ENCODE results near the gene CFAP70. TPM values are rescaled to one million over a fixed set of nuclear protein-coding genes. Genes with fewer than 3 reads are reported as not detected.

Gene CFAP70
- total RNA-seq, 1 experiment from 2014 or later, result 1.5 TPM

GRCh38 chr10:73218431-73219191 lies 140.1 kb downstream of the CFAP70 start:
- intact Hi-C loops (cut with micrococcal nuclease), result no loop called here
- CTCF ChIA-PET, result no interaction called here

GRCh38 chr10:73217628-73218027 lies 141.0 kb downstream of the CFAP70 start:
- no peak overlapping the region for H3K4me3 Mint-ChIP-seq (ENCODE audit: unreplicated experiment)
- ChIA-PET POLR2A (no interaction called here), CTCF (interaction anchor here (0.7 kb wide), 1 partner anchor 70 kb away, joined by 4 read pairs; no protein-coding TSS in a partner anchor)
- DNase-seq (ENCODE audit: unreplicated experiment), result no peak
- H3K27ac Mint-ChIP-seq (ENCODE audit: low read depth, unreplicated experiment), result no peak overlapping the region
- peaks cover 24% of the 10 kb centered on the region for H3K36me3 Mint-ChIP-seq (ENCODE audit: insufficient read depth, unreplicated experiment)
- H3K9me3 Mint-ChIP-seq (ENCODE audit: unreplicated experiment), result no peaks in the 10 kb centered on the region
- intact Hi-C loops (cut with micrococcal nuclease), result no loop called here
- H3K27me3 Mint-ChIP-seq (ENCODE audit: insufficient read depth, unreplicated experiment), result no peaks in the 10 kb centered on the region
- TF ChIP-seq, protein P1, sequence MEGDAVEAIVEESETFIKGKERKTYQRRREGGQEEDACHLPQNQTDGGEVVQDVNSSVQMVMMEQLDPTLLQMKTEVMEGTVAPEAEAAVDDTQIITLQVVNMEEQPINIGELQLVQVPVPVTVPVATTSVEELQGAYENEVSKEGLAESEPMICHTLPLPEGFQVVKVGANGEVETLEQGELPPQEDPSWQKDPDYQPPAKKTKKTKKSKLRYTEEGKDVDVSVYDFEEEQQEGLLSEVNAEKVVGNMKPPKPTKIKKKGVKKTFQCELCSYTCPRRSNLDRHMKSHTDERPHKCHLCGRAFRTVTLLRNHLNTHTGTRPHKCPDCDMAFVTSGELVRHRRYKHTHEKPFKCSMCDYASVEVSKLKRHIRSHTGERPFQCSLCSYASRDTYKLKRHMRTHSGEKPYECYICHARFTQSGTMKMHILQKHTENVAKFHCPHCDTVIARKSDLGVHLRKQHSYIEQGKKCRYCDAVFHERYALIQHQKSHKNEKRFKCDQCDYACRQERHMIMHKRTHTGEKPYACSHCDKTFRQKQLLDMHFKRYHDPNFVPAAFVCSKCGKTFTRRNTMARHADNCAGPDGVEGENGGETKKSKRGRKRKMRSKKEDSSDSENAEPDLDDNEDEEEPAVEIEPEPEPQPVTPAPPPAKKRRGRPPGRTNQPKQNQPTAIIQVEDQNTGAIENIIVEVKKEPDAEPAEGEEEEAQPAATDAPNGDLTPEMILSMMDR (IDR thresholded peaks at IDR 0.05; ENCODE audit: unreplicated experiment), result no peak
- H3K4me1 Mint-ChIP-seq (ENCODE audit: insufficient read depth, unreplicated experiment), result no peaks in the 10 kb centered on the region
- no TSS peak for BruUV-seq (replicated peaks)

More at GRCh38 chr10:73218431-73219191, 140.1 kb downstream of the CFAP70 start:
- H3K27ac Mint-ChIP-seq (ENCODE audit: low read depth, unreplicated experiment), result no peak overlapping the region
- no peaks in the 10 kb centered on the region for H3K4me1 Mint-ChIP-seq (ENCODE audit: insufficient read depth, unreplicated experiment)
- peak; percentile 38 for DNase-seq (ENCODE audit: unreplicated experiment)
- TF ChIP-seq, protein P1 (IDR thresholded peaks at IDR 0.05; ENCODE audit: unreplicated experiment), result peak; percentile 17
- BruUV-seq (replicated peaks), result no TSS peak
- H3K27me3 Mint-ChIP-seq (ENCODE audit: insufficient read depth, unreplicated experiment), result no peaks in the 10 kb centered on the region
- no peak overlapping the region for H3K4me3 Mint-ChIP-seq (ENCODE audit: unreplicated experiment)
- no peaks in the 10 kb centered on the region for H3K9me3 Mint-ChIP-seq (ENCODE audit: unreplicated experiment)
- POLR2A ChIA-PET, result no interaction called here
- peaks cover 16% of the 10 kb centered on the region for H3K36me3 Mint-ChIP-seq (ENCODE audit: insufficient read depth, unreplicated experiment)

GRCh38 chr10:73215749-73216148 lies 142.9 kb downstream of the CFAP70 start:
- TF ChIP-seq, protein P1 (IDR thresholded peaks at IDR 0.05; ENCODE audit: unreplicated experiment), result no peak
- Mint-ChIP-seq H3K4me3 (ENCODE audit: unreplicated experiment) (no peak overlapping the region), H3K27ac (ENCODE audit: low read depth, unreplicated experiment) (no peak overlapping the region), H3K27me3 (ENCODE audit: insufficient read depth, unreplicated experiment) (no peaks in the 10 kb centered on the region), H3K9me3 (ENCODE audit: unreplicated experiment) (no peaks in the 10 kb centered on the region), H3K36me3 (ENCODE audit: insufficient read depth, unreplicated experiment) (peaks cover 29% of the 10 kb centered on the region), H3K4me1 (ENCODE audit: insufficient read depth, unreplicated experiment) (no peaks in the 10 kb centered on the region)
- ChIA-PET POLR2A (no interaction called here), CTCF (no interaction called here)
- no peak for DNase-seq (ENCODE audit: unreplicated experiment)
- intact Hi-C loops (cut with micrococcal nuclease), result no loop called here
- no TSS peak for BruUV-seq (replicated peaks)

- CTCF ChIA-PET, result interaction anchor here (0.8 to 0.9 kb wide), 2 partner anchors 14 to 38 kb away, joined by 3 to 4 read pairs; no protein-coding TSS in a partner anchor
- no peak for DNase-seq (ENCODE audit: unreplicated experiment)
- no TSS peak for BruUV-seq (replicated peaks)
- Mint-ChIP-seq H3K4me3 (ENCODE audit: unreplicated experiment) (no peak overlapping the region), H3K27ac (ENCODE audit: low read depth, unreplicated experiment) (no peak overlapping the region), H3K36me3 (ENCODE audit: insufficient read depth, unreplicated experiment) (peaks cover 23% of the 10 kb centered on the region), H3K27me3 (ENCODE audit: insufficient read depth, unreplicated experiment) (no peaks in the 10 kb centered on the region), H3K9me3 (ENCODE audit: unreplicated experiment) (no peaks in the 10 kb centered on the region), H3K4me1 (ENCODE audit: insufficient read depth, unreplicated experiment) (no peaks in the 10 kb centered on the region)
- intact Hi-C loops (cut with micrococcal nuclease), result no loop called here
- TF ChIP-seq, protein P1 (IDR thresholded peaks at IDR 0.05; ENCODE audit: unreplicated experiment), result no peak
- POLR2A ChIA-PET, result interaction anchor here (0.7 kb wide), 1 partner anchor 10 kb away, joined by 3 read pairs; no protein-coding TSS in a partner anchor
Measured at GRCh38 chr10:73211106-73211811, 147.4 kb downstream of the CFAP70 start.

Data from MCF 10A (cell line).